HG02840 (cell line): ENCODE results near the gene PRKN.

Experiments used
- ATAC-seq: cut with Tn5 transposase; IDR thresholded peaks from one replicate; pipeline ENCODE4 v1.9.1; 2021; ENCODE audit warnings: mild to moderate bottlenecking, moderate library complexity, moderate number of reproducible peaks; ENCODE audit not compliant: unreplicated experiment, low FRiP score

The PRKN gene

GRCh38 chr6:162711376-162711775 lies 16.2 kb downstream of the PRKN start:
- no peak for ATAC-seq

GRCh38 chr6:162710936-162711335 lies 16.6 kb downstream of the PRKN start:
- no peak for ATAC-seq

GRCh38 chr6:162710419-162710818 lies 17.1 kb downstream of the PRKN start:
- no peak for ATAC-seq

- ATAC-seq: no peak
These were observed 18.1 kb downstream of the PRKN start for GRCh38 chr6:162709431-162709830.

- no peak for ATAC-seq
These were observed 18.6 kb downstream of the PRKN start for GRCh38 chr6:162708971-162709370.

- ATAC-seq: no peak
These were observed 21.3 kb downstream of the PRKN start for GRCh38 chr6:162706232-162706631.

- ATAC-seq: no peak
These were observed 21.8 kb downstream of the PRKN start for GRCh38 chr6:162705736-162706135.

- no peak for ATAC-seq
These were observed 23.6 kb downstream of the PRKN start for GRCh38 chr6:162704001-162704400.

- ATAC-seq: no peak
These were observed 25.1 kb downstream of the PRKN start for GRCh38 chr6:162702446-162702845.

- no peak for ATAC-seq
These were observed 26.0 kb downstream of the PRKN start for GRCh38 chr6:162701551-162701950.

GRCh38 chr6:162700966-162701365 lies 26.6 kb downstream of the PRKN start:
- no peak for ATAC-seq

GRCh38 chr6:162699961-162700360 lies 27.6 kb downstream of the PRKN start:
- no peak for ATAC-seq

GRCh38 chr6:162698440-162698839 lies 29.1 kb downstream of the PRKN start:
- no peak for ATAC-seq

- no peak for ATAC-seq
These were observed 29.6 kb downstream of the PRKN start for GRCh38 chr6:162697872-162698403.

- no peak for ATAC-seq
These were observed 37.4 kb downstream of the PRKN start for GRCh38 chr6:162690158-162690557.

GRCh38 chr6:162688751-162689345 lies 38.7 kb downstream of the PRKN start:
- ATAC-seq: no peak

- ATAC-seq: no peak
These were observed 42.0 kb downstream of the PRKN start for GRCh38 chr6:162685586-162685985.

- no peak for ATAC-seq
These were observed 42.6 kb downstream of the PRKN start for GRCh38 chr6:162684961-162685360.

- ATAC-seq: no peak
These were observed 43.5 kb downstream of the PRKN start for GRCh38 chr6:162684052-162684451.

- no peak for ATAC-seq
These were observed 44.4 kb downstream of the PRKN start for GRCh38 chr6:162683135-162683534.

GRCh38 chr6:162681447-162681846 lies 46.1 kb downstream of the PRKN start:
- ATAC-seq: no peak

- no peak for ATAC-seq
These were observed 46.7 kb downstream of the PRKN start for GRCh38 chr6:162680871-162681270.

GRCh38 chr6:162680367-162680766 lies 47.2 kb downstream of the PRKN start:
- ATAC-seq: no peak
